Body of pancreas (tissue), 4 donors: ENCODE data around the gene CLEC16A.

ENCODE experiments used
- POLR2A ChIP-seq, 3 donors: fragments of 450-650 bp; IDR thresholded peaks; one replicate each; pipeline ENCODE4 v1.6.1; 2016; ENCODE audit warnings: antibody characterized with exemption in 3 of 3, mild to moderate bottlenecking in 2 of 3
- TF ChIP-seq, protein P1 (sequence below), 7 experiments: fragments of 450-650 bp in 4 of 7; fragments of 200-600 bp in 3 of 7; sonication (generic) in 3 of 7; IDR thresholded peaks; one replicate each; pipeline ENCODE4 v1.5.1; 2016 to 2019; ENCODE audit warnings: antibody characterized with exemption in 7 of 7

GRCh38 chr16:11175106-11175786, 230.9 kb downstream of the CLEC16A start:
- TF ChIP-seq, protein P1, sequence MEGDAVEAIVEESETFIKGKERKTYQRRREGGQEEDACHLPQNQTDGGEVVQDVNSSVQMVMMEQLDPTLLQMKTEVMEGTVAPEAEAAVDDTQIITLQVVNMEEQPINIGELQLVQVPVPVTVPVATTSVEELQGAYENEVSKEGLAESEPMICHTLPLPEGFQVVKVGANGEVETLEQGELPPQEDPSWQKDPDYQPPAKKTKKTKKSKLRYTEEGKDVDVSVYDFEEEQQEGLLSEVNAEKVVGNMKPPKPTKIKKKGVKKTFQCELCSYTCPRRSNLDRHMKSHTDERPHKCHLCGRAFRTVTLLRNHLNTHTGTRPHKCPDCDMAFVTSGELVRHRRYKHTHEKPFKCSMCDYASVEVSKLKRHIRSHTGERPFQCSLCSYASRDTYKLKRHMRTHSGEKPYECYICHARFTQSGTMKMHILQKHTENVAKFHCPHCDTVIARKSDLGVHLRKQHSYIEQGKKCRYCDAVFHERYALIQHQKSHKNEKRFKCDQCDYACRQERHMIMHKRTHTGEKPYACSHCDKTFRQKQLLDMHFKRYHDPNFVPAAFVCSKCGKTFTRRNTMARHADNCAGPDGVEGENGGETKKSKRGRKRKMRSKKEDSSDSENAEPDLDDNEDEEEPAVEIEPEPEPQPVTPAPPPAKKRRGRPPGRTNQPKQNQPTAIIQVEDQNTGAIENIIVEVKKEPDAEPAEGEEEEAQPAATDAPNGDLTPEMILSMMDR (IDR thresholded peaks at IDR 0.05): no peak
- no peak for TF ChIP-seq POLR2A (IDR thresholded peaks at IDR 0.05)
